CD4-positive, alpha-beta T cell treated with Interleukin-2 at 100 ng/mL for 4 hours (primary cell): ENCODE measurements around the gene PTTG1IP.
A peak's percentile ranks its signal among the peaks of the same experiment; 100 is the strongest.

Experiments used
- DNase-seq: peaks from one replicate; pipeline ENCODE4 v3.0.0-alpha.2; 2020; ENCODE audit warnings: low spot score

The PTTG1IP gene

GRCh38 chr21:44895859-44896258 is 22.4 kb upstream of the PTTG1IP start:
- no peak for DNase-seq

- no peak for DNase-seq
Observed at GRCh38 chr21:44894687-44895302, 21.3 kb upstream of the PTTG1IP start.

GRCh38 chr21:44893948-44894656 is 20.6 kb upstream of the PTTG1IP start:
- no peak for DNase-seq

- DNase-seq = no peak
Observed at GRCh38 chr21:44893278-44893556, 19.7 kb upstream of the PTTG1IP start.

- DNase-seq = peak; percentile 83
Observed at GRCh38 chr21:44892536-44893277, 19.2 kb upstream of the PTTG1IP start.

GRCh38 chr21:44892095-44892494 is 18.6 kb upstream of the PTTG1IP start:
- DNase-seq = no peak

- DNase-seq = no peak
Observed at GRCh38 chr21:44891631-44892031, 18.1 kb upstream of the PTTG1IP start.

- DNase-seq = no peak
Observed at GRCh38 chr21:44890961-44891541, 17.6 kb upstream of the PTTG1IP start.

GRCh38 chr21:44890338-44890931 is 16.9 kb upstream of the PTTG1IP start:
- no peak for DNase-seq

- DNase-seq = no peak
Observed at GRCh38 chr21:44889625-44890337, 16.3 kb upstream of the PTTG1IP start.

- no peak for DNase-seq
Observed at GRCh38 chr21:44888581-44889550, 15.4 kb upstream of the PTTG1IP start.

- DNase-seq = no peak
Observed at GRCh38 chr21:44887807-44888580, 14.5 kb upstream of the PTTG1IP start.

- no peak for DNase-seq
Observed at GRCh38 chr21:44887126-44887806, 13.8 kb upstream of the PTTG1IP start.

- DNase-seq = no peak
Observed at GRCh38 chr21:44886113-44887075, 12.9 kb upstream of the PTTG1IP start.

- no peak for DNase-seq
Observed at GRCh38 chr21:44885615-44886014, 12.1 kb upstream of the PTTG1IP start.

GRCh38 chr21:44884097-44884496 is 10.6 kb upstream of the PTTG1IP start:
- no peak for DNase-seq

- no peak for DNase-seq
Observed at GRCh38 chr21:44883250-44883649, 9.8 kb upstream of the PTTG1IP start.

- DNase-seq = peak; percentile 13
Observed at GRCh38 chr21:44881198-44881872, 7.8 kb upstream of the PTTG1IP start.
